Tibial nerve (tissue), 3 donors: ENCODE results near the gene SHLD1.

Source experiments
- CTCF ChIP-seq, 5 experiments: fragments of 200-600 bp in 3 of 5; fragments of 450-650 bp in 2 of 5; sonication (generic) in 3 of 5; IDR thresholded peaks; one replicate each; pipeline ENCODE4 v1.5.1; 2016 to 2019; ENCODE audit warnings: antibody characterized with exemption in 5 of 5, mild to moderate bottlenecking in 3 of 5, moderate library complexity in 2 of 5
- POLR2A ChIP-seq, 2 donors: fragments of 450-650 bp; IDR thresholded peaks; one replicate each; pipeline ENCODE4 v1.6.1; 2017; ENCODE audit warnings: antibody characterized with exemption in 2 of 2, mild to moderate bottlenecking in 2 of 2, moderate library complexity in 2 of 2

GRCh38 chr20:5822569-5822968, 72.4 kb downstream of the SHLD1 start:
- TF ChIP-seq CTCF (IDR thresholded peaks at IDR 0.05) (no peak), POLR2A (IDR thresholded peaks at IDR 0.05) (no peak)
